ENCODE results near the gene ACBD4.
A peak's percentile ranks its signal among the peaks of the same experiment; 100 is the strongest.
"Not testable (repeated sequence)": the region's sequence is repeated elsewhere in the genome, so short reads cannot be mapped to it uniquely, and the experiment has no call there.

ACBD4 gene

GRCh38 chr17:45121055-45121454, 14.4 kb upstream of the ACBD4 start:
- no peak for DNase-seq

DNA sequence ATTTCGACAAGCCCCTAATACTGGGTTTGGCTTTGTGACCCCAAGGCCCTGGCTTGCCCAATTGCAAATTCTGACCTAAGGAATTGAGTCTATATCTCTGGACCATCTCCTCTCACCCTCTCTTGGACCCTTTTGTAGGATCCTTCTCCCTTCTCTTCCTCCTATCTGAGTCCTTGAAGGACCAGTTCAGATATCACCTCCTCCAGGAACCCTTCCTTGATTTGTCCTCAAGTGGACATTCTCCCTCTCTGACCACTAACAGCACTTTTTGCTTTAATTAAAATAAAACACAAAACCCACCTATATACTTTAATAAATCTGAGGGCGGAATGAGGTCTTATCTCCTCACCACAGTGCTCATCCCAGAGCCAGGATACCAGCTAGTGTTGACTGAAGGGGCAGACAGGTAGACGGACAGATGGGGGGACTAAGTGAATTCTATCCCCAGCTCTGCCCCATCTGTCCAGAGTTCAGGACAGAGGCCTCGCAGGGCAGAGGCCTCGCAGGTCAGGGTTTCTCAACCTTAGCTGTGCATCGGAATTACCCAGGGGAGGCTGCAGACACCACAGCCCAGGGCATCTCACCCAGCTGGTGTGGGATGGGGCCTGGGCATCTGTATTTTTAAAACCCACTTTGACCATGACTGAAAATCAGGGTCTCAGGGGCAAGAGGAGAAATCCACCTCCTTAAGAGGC, 12.3 kb upstream of the ACBD4 start:
- DNase-seq, result no peak

DNA sequence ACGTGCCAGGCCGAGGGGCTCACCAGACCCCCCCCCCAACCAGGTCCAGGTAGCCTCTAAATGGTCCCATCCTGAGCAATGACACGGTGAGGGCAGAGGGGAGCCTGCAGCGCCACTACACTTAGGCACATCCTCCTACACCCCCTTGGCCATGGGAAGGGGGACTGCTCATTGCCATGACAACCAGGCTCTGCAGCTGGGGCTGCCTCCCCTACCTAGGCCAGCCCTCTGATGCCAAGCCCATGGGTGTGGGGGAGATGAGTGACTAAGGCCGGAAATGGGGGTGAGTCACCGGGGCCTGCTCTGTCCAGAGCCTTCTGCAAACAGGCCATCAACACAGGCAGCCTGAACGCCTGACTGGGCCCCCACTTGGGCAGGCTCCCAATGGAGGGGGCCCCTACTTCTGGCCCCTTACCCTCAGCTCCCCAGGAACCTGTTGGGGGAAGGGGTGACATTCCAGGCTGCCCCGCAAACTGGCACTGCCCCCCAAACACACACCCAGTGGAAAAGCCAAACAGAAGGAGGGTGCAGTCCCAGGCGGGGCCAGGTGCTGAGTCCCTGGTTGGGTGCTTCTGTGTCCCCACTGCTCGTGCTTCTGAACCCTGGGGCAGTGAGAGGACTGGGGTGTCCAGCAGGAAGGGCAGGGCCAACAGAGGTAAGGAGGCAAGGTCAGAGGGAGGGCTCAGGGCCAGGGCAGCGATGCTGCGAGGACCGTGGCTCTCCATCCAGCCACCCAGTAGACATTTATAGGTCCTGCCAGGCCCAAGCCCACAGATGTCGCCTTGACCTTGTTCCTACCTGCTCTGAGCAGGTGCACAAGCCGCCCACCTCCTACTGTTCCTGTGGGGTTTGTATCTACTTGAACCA, 11.3 kb upstream of the ACBD4 start:
- peak; percentile 89 for DNase-seq

GRCh38 chr17:45124797-45125122, 10.7 kb upstream of the ACBD4 start:
- not testable (repeated sequence) for DNase-seq

DNA sequence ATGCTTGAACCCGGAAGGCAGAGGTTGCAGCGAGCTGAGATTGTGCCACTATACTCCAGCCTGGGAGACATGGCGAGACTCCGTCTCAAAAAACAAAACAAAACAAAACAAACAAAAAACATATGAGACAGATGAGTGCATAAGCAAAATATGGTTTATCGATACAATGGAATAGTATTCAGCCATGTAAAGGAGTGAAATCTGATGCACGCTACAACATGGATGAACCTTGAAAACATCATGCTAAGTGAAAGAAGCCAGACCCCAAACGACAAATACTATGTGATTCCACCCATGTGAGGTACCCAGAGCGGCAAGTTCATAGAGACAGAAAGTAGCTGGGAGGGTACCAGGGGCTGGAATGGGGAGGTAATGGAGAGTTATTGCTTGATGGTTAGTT, 10.0 kb upstream of the ACBD4 start:
- DNase-seq, result no peak

- no peak for DNase-seq
Measured at GRCh38 chr17:45127207-45127547, 8.3 kb upstream of the ACBD4 start.

GRCh38 chr17:45127548-45128300, 7.8 kb upstream of the ACBD4 start:
- no peak for DNase-seq

- DNase-seq, result no peak
Measured at GRCh38 chr17:45128331-45128730, 7.2 kb upstream of the ACBD4 start.

GRCh38 chr17:45128989-45129388, 6.5 kb upstream of the ACBD4 start:
- DNase-seq, result no peak

DNA sequence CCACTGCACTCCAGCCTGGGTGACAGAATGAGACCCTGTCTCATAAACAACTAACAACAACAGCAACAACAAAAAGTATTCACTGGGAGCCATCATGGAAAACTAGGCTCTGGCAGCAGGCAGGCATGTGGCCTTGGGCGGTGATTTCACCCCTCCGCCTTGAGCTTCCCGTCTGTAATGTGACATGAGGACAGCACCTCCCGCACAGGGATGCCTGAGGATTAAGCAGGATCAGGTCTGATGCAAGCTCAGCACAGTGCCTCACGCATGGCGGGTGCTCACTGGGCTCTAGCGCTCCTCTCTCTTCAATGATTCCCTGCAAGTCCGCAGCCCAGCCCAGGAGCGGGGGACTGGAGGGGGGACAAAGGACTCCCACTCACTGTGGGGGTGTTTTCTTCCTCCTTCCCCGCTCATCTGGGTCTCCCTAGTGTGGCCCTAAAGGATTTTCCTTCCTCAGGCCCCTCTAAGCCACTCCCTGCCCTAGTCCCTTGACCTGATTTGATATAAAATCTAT, 6.0 kb upstream of the ACBD4 start:
- peak; percentile 58 for DNase-seq

- no peak for DNase-seq
Measured at GRCh38 chr17:45129940-45130680, 5.4 kb upstream of the ACBD4 start.

GRCh38 chr17:45130681-45131615, 4.5 kb upstream of the ACBD4 start:
- no peak for DNase-seq

GRCh38 chr17:45131616-45132319, 3.7 kb upstream of the ACBD4 start:
- DNase-seq, result peak; percentile 38

DNA sequence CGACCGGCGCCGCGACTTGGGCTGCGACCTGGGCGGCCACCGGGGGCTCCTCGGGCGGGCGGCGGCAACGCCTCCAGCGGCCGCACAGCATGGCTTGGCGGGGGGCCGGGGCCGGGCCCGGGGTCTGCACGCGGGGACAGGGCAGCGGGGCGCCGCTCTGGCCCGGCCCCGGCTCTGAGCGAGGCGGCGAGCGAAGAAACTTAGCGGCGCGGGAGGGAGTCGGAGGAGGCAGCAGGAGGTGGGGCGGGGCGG, 3.2 kb upstream of the ACBD4 start, which contains the start of gene PLCD3:
TSS of gene PLCD3 (minus strand) at position 196 of the 252 bp plus-strand sequence. CDS start at position 91, 105 bp downstream.
- DNase-seq, result no peak

DNA sequence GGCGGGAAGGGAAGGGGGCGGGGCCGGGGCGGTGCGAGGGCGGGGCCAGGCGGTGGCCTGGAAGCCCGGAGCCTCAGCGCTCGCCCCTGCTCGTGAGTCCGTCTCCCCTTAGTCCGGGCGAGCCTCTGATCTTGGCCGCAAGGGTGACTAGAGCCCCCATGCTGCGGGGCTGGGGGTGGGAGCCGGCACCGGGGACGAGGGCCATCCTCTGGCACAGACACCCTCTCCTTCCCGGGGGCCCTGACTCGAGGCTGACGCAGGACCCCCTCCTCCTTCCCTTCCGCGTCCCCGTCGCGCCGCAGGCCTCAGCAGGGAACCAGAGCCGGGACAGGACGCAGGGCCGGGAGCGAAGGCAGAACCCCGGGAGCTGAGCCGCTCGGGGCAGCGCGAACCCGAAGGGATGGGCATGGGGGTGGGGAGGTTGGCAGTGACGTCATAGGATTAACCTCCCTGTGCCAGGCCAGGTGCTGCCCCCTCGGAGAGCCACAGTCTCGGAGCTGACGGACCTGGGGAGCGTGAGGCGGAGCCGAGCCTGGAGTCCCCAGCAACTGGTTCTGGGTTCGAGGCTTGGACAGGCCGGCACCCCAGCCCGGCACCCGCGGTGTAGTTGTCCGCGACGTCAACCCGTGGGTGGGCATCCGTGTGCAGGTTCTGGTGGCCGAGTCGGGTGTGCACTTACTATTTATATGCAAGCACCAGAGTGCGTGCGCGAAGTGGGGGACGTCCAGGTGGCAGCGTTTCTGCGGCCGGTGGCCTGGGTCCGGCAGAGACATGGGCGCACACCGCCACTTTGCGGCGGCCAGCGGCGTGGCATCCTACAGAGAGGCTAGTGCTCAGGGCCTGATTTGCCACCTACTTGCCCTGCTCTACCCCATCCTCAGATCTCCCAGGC, 2.7 kb upstream of the ACBD4 start:
- DNase-seq, result peak; percentile 72

GRCh38 chr17:45135978-45136791, 698 bp downstream of the ACBD4 start:
- no peak for DNase-seq

GRCh38 chr17:45136846-45137560, 1.5 kb downstream of the ACBD4 start:
- no peak for DNase-seq

GRCh38 chr17:45137561-45138305, 2.2 kb downstream of the ACBD4 start:
- no peak for DNase-seq
